ENCODE measurements around the gene FFAR4.

The FFAR4 gene

GRCh38 chr10:93600446-93601145, 34.1 kb downstream of the FFAR4 start:
- no peak for DNase-seq (ENCODE audit: low spot score)

GRCh38 chr10:93601146-93601773, 34.8 kb downstream of the FFAR4 start, which contains the start of gene RBP4:
Gene RBP4, minus strand, starts transcription at chr10:93601235. Its CDS starts 207 bp downstream, at chr10:93601028.
- no peak for DNase-seq (ENCODE audit: low spot score)

- no peak for DNase-seq (ENCODE audit: low spot score)
Observed at GRCh38 chr10:93601774-93602162, 35.3 kb downstream of the FFAR4 start.

- DNase-seq (ENCODE audit: low spot score): no peak
Observed at GRCh38 chr10:93603023-93603422, 36.6 kb downstream of the FFAR4 start.

- DNase-seq (ENCODE audit: low spot score): no peak
Observed at GRCh38 chr10:93604146-93604545, 37.7 kb downstream of the FFAR4 start.

GRCh38 chr10:93608421-93608820, 42.0 kb downstream of the FFAR4 start:
- no peak for DNase-seq (ENCODE audit: low spot score)

GRCh38 chr10:93612311-93612710, 45.8 kb downstream of the FFAR4 start, which contains the start of gene PDE6C:
Gene PDE6C, plus strand, starts transcription at chr10:93612537. Its CDS starts 189 bp downstream, at chr10:93612726.
- DNase-seq (ENCODE audit: low spot score): no peak

- DNase-seq (ENCODE audit: low spot score): no peak
Observed at GRCh38 chr10:93613126-93613525, 46.7 kb downstream of the FFAR4 start.

GRCh38 chr10:93614101-93614825, 47.8 kb downstream of the FFAR4 start:
- no peak for DNase-seq (ENCODE audit: low spot score)

- no peak for DNase-seq (ENCODE audit: low spot score)
Observed at GRCh38 chr10:93615576-93616235, 49.2 kb downstream of the FFAR4 start.

- DNase-seq (ENCODE audit: low spot score): no peak
Observed at GRCh38 chr10:93620925-93621324, 54.5 kb downstream of the FFAR4 start.

- no peak for DNase-seq (ENCODE audit: low spot score)
Observed at GRCh38 chr10:93622942-93623341, 56.5 kb downstream of the FFAR4 start.

- no peak for DNase-seq (ENCODE audit: low spot score)
Observed at GRCh38 chr10:93628858-93629257, 62.4 kb downstream of the FFAR4 start.

GRCh38 chr10:93629647-93630305, 63.3 kb downstream of the FFAR4 start:
- DNase-seq (ENCODE audit: low spot score): no peak

- DNase-seq (ENCODE audit: low spot score): no peak
Observed at GRCh38 chr10:93630625-93631557, 64.4 kb downstream of the FFAR4 start.

Data from CD4-positive, alpha-beta T cell treated with Interleukin-6 at 100 ng/mL for 8 hours (primary cell).